ENCODE measurements around the gene MPG.

GRCh38 chr16:88613-89012, 10.6 kb downstream of the MPG start:
- no peak for TF ChIP-seq MYC (IDR thresholded peaks at IDR 0.05; ENCODE audit: borderline replicate concordance, low read length)
- no peak for TF ChIP-seq ZFP36 (IDR thresholded peaks at IDR 0.05; ENCODE audit: borderline replicate concordance, partially characterized antibody)
- no peak for TF ChIP-seq EP300 (IDR thresholded peaks at IDR 0.05)
- no peak for TF ChIP-seq CTCF (IDR thresholded peaks at IDR 0.05)
- no peak for TF ChIP-seq REST (IDR thresholded peaks at IDR 0.05)
- TF ChIP-seq HDAC2 (IDR thresholded peaks at IDR 0.05): no peak
- no peak for TF ChIP-seq JUN (IDR thresholded peaks at IDR 0.05)
- TF ChIP-seq KDM1A (IDR thresholded peaks at IDR 0.05; ENCODE audit: low read depth): no peak
- TF ChIP-seq EHMT2 (IDR thresholded peaks at IDR 0.05; ENCODE audit: low read depth): no peak
- no peak for TF ChIP-seq BHLHE40 (IDR thresholded peaks at IDR 0.05; ENCODE audit: low read depth, low read length)
- TF ChIP-seq RNF2 (IDR thresholded peaks at IDR 0.05; ENCODE audit: borderline replicate concordance, low read depth): no peak
- no peak for TF ChIP-seq HMGXB4 (CRISPR knock-in tag; IDR thresholded peaks at IDR 0.05; ENCODE audit: borderline replicate concordance)
- no peak for TF ChIP-seq POLR2AphosphoS2 (conservative IDR thresholded peaks at IDR 0.05; ENCODE audit: low read length)
- no peak for TF ChIP-seq MAX (IDR thresholded peaks at IDR 0.05)
